SK-N-SH treated with all-trans-retinoic acid at 6 μM for 48 hours (cell line): ENCODE measurements around the gene LRRC75A.

Source experiments
- ARNTL ChIP-seq: fragments of 450-650 bp; formaldehyde crosslinking; IDR thresholded peaks from 2 replicates; pipeline ENCODE4 v1.5.0; 2020; ENCODE audit warnings: low read depth, mild to moderate bottlenecking, moderate library complexity, borderline replicate concordance
- ESRRG ChIP-seq: fragments of 250-450 bp; sonication (Bioruptor Pico); IDR thresholded peaks from 2 replicates; pipeline ENCODE4 v1.6.1; 2021; ENCODE audit warnings: mild to moderate bottlenecking
- ISL1 ChIP-seq: fragments of 250-450 bp; sonication (Bioruptor Pico); IDR thresholded peaks from 2 replicates; pipeline ENCODE4 v2.1.2; 2022; ENCODE audit warnings: mild to moderate bottlenecking, moderate library complexity
- PATZ1 ChIP-seq: fragments of 250-450 bp; sonication (Bioruptor Pico); IDR thresholded peaks from 2 replicates; pipeline ENCODE4 v1.8.0; 2020; ENCODE audit warnings: mild to moderate bottlenecking, moderate library complexity, borderline replicate concordance
- RARB ChIP-seq: fragments of 250-450 bp; sonication (Bioruptor Pico); IDR thresholded peaks from 2 replicates; pipeline ENCODE4 v1.8.0; 2021; ENCODE audit warnings: mild to moderate bottlenecking, moderate library complexity
- ZC3H10 ChIP-seq: fragments of 250-450 bp; sonication (Bioruptor Pico); IDR thresholded peaks from 2 replicates; pipeline ENCODE4 v1.5.1; 2021; ENCODE audit warnings: mild to moderate bottlenecking, moderate library complexity
- ZFP30 ChIP-seq: fragments of 450-650 bp; formaldehyde crosslinking; IDR thresholded peaks from 2 replicates; pipeline ENCODE4 v1.5.0; 2022; ENCODE audit warnings: mild to moderate bottlenecking, moderate library complexity
- ZNF70 ChIP-seq: fragments of 450-650 bp; formaldehyde crosslinking; IDR thresholded peaks from 2 replicates; pipeline ENCODE4 v1.5.0; 2020; ENCODE audit warnings: mild to moderate bottlenecking, moderate library complexity
- TF ChIP-seq, protein P1 (sequence below): fragments of 250-450 bp; sonication (Bioruptor Pico); IDR thresholded peaks from 2 replicates; pipeline ENCODE4 v1.5.1; 2020; ENCODE audit warnings: low read depth, mild to moderate bottlenecking, moderate library complexity
- TF ChIP-seq, protein P2 (sequence below): fragments of 250-450 bp; sonication (Bioruptor Pico); IDR thresholded peaks from 2 replicates; pipeline ENCODE4 v1.8.0; 2021; ENCODE audit warnings: low read depth, mild to moderate bottlenecking, moderate library complexity, borderline replicate concordance

- TF ChIP-seq ZFP30 (CRISPR knock-in tag) (no peak), ESRRG (CRISPR knock-in tag) (no peak), ISL1 (CRISPR knock-in tag) (no peak), PATZ1 (CRISPR knock-in tag) (no peak), ZNF70 (no peak), ARNTL (CRISPR knock-in tag) (no peak), ZC3H10 (no peak), RARB (CRISPR knock-in tag) (no peak)
- TF ChIP-seq, protein P1, sequence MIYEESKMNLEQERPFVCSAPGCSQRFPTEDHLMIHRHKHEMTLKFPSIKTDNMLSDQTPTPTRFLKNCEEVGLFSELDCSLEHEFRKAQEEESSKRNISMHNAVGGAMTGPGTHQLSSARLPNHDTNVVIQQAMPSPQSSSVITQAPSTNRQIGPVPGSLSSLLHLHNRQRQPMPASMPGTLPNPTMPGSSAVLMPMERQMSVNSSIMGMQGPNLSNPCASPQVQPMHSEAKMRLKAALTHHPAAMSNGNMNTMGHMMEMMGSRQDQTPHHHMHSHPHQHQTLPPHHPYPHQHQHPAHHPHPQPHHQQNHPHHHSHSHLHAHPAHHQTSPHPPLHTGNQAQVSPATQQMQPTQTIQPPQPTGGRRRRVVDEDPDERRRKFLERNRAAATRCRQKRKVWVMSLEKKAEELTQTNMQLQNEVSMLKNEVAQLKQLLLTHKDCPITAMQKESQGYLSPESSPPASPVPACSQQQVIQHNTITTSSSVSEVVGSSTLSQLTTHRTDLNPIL (CRISPR knock-in tag) = no peak
- TF ChIP-seq, protein P2, sequence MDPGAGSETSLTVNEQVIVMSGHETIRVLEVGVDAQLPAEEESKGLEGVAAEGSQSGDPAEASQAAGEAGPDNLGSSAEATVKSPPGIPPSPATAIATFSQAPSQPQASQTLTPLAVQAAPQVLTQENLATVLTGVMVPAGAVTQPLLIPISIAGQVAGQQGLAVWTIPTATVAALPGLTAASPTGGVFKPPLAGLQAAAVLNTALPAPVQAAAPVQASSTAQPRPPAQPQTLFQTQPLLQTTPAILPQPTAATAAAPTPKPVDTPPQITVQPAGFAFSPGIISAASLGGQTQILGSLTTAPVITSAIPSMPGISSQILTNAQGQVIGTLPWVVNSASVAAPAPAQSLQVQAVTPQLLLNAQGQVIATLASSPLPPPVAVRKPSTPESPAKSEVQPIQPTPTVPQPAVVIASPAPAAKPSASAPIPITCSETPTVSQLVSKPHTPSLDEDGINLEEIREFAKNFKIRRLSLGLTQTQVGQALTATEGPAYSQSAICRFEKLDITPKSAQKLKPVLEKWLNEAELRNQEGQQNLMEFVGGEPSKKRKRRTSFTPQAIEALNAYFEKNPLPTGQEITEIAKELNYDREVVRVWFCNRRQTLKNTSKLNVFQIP (CRISPR knock-in tag) = no peak
Observed at GRCh38 chr17:16489431-16489830, 2.6 kb downstream of the LRRC75A start.
